Activated CD4-positive, alpha-beta T cell treated with anti-CD3 and anti-CD28 coated beads, Interleukin-2, amount 50 U/mL, for 4 hours (primary cell): Measurements from ENCODE around the gene OGFR.

Experiments
- DNase-seq, 2 experiments: peaks; one replicate each; pipeline ENCODE4 v3.0.0-alpha.2; 2020

Gene OGFR

DNA sequence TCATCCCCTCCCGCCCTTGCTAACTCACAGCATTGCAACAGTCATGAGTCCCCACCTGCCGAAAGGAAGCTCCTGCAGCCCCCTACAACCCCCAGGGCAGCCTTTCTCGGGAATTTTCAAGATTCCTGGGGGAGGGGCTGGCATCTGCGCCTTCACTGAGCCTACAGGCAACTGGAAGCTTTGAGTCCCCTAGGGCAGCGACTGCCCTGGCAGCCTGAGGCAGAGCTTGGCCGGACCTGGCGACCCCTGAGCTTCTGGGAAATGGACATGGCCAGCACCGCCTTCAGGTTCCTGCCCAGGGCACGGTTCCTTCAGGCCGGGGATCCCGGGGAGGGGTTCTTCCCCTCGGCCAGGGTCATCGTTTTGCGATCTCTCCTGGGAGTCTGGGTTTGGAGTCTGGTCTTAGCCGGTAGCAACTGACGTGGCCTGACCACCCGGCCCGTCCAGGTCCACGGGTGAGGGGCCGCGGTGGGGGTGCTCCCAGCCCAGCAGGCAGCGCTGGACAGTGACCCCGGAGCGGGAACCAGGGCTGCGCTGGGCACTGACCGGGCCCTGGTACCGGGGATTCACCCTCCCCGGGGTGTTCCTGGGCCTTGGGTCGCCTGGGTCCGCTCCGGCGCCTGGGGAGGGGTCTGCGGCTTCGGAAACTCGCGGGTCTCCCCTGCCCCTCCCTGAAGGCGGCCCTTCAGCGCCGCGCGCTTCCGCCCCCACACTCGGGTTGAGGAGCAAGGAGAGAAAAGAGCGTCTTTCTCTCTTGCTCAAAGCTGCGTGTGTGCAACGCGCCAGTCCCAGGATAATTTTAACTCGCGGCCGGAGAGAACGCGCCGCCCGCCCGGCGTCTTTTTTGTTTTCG, 11.6 kb downstream of the OGFR start:
- DNase-seq = no peak

DNA sequence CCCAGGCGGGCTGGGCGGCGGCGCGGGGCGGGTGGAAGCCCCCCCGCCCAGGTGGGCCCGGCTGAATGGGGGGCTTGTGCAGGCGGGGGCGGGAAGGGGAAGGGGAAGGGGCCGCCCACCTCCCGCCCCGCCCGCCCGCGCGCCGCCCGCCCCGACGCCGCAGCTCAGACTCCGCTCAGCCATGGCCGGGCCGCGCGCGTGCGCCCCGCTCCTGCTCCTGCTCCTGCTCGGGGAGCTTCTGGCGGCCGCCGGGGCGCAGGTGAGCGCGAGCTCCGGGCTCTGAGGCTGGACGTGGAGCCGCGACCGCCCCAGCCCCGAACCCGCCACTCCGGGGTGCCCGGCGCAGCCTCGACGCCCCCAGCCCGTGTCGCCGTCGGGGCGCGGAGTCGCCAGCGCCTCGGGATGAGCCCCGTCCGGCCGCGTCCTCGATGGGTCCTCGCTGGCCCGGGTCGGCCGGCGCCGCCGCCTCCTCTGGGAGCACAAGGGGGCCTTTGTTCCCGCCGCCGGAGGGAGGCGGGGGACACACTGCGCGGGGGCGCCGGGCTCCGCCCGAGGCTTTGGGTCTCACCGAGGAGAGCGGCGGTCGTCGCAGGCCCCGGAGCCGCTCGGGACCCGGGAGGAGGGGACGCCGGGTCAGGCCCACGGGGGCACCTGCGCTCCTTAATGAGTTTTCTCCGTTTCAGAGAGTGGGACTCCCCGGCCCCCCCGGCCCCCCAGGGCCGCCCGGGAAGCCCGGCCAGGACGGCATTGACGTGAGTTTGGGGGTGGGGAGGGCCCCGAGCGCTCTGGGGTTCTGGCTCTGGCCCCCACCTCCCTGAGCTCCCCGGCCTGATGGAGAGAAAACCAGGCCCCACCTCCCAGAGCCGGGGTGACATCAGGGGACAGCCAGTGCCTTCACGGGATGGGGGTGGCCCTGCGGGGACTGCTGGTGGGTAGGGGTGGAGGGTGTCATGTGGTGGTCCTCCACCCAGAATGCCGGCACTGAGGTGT, 12.5 kb downstream of the OGFR start, which contains the start of gene COL9A3:
COL9A3 (plus strand) TSS at position 167 of the 990 bp plus-strand sequence; CDS start at position 182, 15 bp downstream.
- no peak for DNase-seq

DNA sequence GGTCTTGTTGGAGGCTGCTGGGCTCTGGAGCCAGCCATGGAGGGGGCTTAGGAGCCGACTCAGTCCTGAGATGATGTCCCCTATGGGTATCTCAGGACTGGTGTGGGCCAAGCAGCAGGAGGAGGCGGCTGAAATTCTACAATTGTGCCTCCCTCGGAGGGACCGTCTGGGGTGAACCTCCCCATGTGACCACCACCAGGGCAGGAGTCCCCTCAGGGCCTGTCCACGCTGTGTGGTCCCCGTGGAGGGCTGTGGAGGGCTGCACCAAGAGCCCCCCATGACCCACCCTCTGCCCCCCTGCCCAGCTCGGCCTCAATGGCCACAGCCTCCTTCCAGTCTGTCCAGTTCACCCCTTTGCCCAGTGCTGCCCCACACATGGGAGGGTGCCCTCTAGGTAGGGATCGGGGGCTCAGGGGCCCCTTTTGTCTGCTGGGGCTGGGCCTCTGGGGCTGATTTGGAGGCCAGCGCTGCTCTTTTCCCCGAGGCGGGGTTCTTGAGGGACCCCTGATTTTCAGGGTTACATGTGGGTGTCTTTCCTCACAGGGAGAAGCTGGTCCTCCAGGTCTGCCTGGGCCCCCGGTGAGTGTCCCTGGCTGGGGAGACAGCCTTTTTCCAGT, 13.4 kb downstream of the OGFR start:
- no peak for DNase-seq

DNA sequence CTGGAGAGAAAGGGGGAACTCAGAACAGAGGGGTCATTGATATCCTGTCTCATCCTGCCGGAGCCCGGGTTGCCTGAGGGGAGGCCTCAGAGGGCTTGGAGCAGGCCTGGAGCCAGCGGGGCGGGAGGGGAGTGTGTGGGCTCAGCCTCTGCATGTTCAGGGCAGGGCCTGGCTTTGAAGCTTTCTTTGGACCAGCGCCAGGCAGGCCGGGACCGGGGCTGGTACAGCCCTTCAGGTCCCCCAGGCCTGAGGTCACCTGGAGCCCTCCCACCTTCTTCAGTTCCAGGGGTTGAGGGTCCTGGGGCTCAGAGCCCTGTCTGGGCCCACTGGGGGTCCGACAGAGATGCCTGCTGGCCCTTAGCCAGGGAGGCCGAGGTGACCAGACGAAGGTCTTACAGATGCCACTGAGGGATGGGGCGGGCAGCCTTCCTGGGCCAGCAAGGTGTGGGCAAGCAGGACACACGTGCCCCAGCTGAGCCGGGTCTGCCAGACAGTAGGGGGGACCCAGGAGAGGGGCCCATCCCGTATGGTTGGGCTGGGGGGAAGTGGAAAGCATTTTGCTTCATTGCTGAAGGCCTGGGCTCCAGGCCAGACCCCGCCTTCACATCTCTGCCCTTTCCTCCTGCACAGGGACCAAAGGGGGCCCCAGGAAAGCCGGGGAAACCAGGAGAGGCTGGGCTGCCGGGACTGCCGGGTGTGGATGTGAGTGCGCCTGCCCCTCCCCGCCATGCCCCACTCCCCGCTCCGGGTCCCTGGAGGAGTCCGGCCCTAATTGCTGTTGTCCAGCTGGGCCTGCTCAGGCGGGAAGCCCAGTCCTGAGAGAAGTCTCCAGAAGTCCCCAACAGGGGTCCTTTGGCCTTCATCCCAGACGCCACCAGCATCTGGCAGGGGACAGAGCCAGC, 14.2 kb downstream of the OGFR start:
- DNase-seq = no peak

DNA sequence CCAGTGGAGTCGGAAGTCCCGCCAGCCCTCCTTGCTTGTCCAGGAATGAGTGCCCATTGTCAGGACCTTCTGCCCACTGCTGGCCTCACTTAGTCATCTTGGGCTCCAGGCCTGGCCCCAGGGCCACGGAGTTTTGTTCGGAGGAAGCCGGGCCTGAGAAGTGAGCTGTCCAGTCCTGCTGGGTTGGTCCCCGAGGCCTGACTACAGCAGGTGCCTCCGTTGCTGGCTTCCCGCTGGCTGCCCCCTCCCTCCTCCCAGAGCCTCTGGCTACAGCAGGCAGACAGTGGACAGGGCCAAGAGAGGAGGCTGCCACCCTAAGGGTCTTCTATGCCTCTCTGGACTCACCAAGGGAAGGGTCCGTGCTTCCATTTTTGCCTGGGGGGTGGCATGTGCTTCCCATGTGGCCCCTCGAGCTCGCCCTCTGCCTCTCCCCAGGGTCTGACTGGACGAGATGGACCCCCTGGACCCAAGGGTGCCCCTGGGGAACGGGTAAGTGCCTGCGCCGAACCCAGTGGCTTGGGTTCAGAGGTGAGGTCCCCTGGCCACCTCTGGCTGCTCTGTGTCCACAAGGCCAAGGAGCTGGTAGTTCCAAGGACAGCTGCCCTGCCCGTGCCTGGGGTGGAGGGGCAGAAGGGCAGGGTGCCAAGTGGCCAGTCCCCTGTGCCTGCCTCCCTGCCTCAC, 15.0 kb downstream of the OGFR start:
- DNase-seq = no peak

DNA sequence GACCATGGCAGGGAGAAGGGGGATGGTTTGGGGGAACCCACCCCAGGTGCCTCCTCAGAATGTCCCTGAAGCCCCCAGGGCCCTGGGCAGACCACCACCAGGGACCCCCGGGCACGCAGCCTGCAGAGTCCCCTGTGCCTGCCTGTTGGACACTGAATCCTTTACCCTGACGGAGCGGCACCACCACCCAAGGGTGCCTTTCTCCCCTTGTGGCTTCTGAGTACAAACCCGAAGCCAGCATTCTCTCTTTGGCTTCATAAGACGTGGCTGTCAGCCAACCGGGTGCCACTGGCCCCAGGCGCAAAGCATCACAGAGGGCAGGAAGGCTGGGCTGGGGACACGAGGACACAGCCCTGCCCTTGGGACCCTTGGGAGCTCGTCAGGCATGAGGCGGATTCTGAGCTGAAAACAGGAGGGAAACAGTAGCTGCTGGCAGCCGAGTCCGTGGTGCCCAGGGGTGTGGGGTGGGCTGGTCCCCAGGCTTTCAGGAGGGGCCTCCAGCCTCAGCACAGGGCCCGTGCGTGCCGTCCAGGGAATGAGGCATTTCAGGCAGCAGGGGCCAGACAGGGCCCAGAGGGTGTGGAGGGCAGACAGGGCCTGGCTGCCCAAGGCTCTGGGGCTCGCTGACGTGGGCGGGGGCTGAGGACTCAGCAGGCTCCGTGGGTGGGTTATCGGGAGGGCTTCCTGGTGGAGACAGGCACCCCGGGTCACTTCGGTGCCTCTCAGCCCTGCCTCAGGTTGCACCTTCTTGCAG, 15.8 kb downstream of the OGFR start:
- DNase-seq = no peak

DNA sequence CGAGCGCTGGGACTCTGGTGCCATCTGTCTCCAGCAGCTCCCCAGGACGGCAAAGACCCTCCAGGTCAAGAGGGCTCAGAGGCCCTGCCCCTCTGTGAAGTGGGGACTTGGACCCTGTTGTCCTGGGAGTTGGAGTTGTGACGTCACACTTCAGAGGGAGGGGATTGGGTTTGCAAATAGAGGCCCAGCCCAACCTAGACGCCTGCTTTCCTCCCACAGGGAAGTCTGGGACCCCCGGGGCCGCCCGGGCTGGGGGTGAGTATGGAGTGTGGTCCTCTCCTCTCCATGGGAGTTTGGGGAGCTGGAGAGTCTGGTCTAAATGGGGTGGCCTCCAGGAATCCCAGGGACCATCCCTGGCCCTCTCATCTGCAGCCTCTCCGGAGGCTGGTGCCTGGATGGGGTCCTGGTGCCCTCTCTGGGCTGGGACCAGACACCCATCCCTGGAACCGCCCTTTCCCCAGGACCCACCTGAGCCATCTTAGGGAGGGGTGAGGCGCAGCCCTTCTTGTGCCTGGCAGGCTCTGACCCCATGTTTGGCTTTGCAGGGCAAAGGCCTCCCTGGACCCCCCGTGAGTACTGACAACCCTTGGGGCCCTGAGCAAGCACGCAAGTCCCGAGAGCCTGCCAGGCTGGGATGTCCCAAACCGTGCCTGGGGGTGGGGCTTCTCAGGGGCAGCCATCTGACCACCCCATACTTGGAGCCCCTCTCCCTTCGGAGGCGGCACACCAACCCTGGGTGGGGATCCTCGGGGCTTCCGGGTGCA, 16.5 kb downstream of the OGFR start:
- DNase-seq = no peak

DNA sequence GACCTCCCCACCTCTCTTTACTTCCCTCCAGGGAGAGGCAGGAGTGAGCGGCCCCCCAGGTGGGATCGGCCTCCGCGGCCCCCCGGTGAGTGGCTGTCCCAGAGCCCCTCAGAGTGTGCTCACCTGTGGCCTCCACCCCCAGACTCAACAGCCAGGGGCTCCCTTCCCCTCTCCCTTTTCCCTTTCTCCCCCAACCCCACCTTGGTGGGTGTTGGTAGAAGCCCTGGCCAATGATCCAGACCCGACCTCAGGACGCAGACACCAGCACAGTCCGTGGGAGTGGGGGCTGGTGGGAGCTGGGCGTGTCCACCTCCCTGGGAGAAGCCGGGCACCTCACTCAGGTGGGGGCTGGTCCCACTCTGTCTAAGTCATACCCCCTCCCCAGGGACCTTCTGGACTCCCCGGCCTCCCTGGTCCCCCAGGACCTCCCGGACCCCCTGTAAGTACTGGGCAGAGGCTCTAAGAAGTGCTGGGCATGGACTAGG, 17.1 kb downstream of the OGFR start:
- no peak for DNase-seq

DNA sequence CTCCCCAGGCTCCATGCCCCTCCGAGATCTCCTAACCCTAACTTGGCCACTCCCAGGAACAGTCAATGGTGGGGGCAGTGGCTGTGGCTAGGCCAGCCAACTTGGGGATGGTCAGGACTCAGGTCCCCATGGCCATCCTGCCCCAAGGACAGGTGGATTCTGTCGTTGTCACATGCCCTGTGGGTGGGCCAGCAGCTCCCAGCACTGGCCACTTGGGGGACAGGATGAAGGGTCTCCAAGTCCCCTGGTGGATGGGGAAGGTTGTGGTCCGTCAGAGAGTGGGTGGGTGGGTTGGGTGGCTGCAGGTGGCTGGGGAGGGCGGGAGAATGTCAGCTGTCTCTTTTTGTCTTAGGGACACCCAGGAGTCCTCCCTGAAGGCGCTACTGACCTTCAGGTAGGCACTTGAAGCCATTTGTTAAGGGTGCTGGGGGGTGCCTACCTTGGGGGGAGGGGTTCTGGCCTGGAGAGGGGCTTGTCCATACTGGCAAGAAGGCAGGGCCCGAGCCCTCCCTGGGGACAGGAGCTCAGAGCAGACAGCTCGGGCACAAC, 17.7 kb downstream of the OGFR start:
- DNase-seq = no peak

DNA sequence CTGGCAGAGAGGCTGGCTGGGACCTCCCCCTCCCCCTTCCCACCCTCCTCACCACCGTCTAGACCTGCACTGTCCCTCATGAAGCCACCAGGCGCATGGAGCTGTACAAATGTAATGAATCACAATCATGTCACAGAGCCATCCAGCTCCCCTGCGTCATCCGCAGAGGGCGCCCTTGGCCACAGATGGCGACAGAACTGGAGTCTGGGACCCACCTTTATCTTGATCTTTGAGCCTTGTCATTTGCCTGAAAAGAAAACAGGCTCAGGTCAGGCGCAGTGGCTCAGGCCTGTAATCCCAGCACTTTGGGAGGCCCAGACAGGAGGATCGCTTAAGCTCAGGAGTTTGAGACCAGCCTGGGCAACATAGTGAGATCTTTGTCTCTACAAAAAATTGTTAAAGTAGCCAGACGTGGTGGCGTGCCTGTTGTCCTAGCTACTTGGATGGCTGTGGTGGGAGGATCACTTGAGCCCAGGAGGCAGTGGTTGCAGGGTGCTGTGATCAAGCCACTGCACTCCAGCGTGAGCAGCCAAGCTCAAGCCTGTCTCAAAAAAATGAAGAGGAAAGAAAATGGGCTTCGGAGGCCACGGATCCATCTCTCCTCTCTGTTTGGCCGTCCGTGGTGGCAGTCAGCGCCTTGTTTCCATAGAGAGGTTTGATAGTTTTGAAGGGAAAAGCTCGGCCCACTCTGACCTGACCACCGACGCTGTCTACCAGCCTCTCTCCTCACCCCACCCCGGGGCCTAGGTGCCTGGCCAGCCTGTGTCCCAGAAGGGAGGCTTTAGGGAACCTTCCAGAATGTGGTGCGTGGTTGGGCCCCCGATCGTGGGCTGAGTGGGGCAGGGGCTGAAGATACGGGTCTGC, 18.4 kb downstream of the OGFR start:
- no peak for DNase-seq

DNA sequence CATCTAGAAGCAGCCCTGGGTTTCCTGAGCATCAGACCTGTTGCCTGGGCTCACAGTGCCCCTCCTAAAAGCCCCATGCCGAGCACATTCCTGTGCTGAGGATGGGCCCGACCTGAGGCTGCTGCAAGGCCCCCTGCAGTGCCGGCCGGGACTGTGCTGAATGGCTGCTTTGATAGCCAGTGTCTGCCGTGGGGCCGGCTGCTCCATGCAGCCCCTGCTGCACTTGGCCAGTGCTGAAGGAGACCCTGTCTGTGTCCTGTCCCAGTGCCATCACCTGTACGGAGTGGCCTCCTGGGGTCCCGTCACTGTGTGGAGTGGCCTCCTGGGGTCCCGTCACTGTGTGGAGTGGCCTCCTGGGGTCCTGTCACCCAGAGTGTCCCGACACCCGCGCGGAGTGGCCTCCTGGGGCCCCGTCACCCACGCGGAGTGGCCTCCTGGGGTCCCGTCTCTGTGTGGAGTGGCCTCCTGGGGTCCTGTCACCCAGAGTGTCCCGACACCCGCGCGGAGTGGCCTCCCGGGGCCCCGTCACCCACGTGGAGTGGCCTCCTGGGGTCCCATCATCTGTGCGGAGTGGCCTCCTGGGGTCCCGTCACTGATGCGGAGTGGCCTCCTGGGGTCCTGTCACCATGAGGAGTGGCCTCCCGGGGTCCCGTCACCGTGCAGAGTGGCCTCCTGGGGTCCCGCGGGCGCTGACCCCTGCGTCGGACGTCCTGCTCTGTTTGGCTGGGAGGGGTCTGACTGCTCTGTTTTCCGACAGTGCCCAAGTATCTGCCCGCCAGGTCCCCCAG, 19.2 kb downstream of the OGFR start:
- no peak for DNase-seq

DNA sequence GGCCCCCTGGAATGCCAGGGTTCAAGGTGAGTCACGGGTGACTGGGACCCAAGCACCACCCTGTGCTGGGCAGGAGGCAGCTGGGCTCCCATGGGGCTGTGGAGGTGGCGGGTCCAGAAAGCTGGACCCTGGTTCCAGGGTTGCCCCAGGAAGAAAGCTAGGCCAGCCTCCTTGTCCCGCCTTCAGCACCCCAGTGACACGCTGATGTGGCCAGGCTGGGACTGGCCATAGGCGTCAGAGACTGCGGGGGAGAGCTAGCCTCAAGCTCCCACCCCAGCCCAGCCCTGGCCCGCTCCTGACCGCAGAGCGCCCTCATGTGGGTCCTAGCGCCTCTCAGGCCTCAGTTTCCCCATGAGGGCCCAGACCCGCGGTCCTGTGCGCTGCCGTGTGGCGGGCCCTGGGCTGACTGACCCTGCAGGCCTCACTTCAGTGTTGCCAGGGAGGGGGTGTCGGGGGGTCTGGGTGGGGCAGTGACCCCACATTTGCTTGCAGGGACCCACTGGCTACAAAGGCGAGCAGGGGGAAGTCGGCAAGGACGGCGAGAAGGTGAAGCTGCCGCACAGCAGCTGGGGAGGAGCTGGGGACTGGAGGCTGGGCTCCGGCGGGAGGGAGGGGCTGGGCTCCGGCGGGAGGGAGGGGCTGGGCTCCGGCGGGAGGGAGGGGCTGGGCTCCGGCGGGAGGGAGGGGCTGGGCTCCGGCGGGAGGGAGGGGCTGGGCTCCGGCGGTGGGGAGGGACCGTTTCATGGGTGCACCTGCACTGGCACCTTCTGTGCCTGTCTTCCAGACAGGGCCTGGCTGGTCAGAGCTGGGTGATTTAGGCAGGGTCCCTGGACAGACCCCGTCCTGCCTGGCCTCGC, 20.1 kb downstream of the OGFR start:
- peak; percentile 47 to 50 for DNase-seq

DNA sequence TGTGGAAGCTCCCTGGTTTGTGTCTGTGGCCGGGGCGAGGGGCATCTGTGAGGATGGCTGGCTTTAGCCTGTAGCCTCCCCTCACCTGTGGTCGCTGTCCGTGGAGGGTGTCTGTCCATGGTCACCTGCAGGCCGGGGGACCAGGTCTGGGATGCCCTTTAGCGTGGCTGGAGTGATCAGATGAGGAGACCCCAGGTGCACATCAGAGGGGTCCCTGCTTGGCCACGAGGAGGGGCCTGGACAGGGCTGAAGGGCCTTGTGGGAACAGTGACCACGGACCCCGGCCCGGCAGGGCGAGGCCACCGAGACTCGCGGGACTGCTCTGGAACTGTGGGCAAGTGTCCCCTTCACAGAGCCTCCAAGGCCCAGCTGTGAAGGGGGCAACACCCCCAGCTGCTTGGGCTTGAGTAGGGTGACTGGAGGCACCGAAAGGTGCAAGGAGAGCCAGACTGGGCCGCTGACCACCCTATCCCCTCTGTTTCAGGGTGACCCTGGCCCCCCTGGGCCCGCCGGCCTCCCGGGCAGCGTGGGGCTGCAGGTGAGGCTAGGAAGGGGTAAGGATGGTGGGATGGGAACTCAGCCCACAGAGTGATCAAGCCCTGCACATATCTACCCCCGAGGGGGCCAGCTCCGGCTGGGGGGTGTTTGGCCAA, 20.8 kb downstream of the OGFR start:
- DNase-seq = no peak

DNA sequence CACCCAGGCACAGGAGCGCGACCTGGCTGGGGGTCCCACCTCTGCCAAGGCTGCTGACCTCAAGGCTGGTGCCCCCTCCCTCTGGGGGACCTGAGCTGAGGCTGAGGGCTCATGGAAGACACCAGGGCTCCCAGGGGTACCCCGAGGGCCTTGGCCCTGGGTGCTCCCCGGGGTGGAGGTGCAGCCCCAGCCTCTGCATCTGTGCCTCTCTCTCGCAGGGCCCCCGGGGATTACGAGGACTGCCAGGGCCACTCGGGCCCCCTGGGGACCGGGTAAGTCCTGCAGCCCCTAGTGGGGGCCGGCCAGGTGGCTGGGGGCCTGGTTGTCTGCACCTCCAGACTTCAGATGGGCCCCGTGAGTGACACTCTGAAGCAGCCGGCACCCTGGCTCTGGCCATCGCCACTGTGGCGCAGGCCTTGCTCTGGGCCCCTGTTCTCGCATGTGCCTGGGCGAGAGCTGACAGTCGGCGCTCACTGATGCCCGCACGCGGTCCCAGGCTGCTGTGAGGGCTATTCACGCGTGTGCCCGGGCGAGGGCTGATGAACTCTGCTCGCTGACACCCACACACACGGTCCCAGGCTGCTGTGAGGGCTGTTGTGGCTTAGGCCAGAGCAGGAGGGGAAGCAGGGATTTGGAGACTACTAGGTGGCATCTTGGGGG, 21.5 kb downstream of the OGFR start:
- no peak for DNase-seq

DNA sequence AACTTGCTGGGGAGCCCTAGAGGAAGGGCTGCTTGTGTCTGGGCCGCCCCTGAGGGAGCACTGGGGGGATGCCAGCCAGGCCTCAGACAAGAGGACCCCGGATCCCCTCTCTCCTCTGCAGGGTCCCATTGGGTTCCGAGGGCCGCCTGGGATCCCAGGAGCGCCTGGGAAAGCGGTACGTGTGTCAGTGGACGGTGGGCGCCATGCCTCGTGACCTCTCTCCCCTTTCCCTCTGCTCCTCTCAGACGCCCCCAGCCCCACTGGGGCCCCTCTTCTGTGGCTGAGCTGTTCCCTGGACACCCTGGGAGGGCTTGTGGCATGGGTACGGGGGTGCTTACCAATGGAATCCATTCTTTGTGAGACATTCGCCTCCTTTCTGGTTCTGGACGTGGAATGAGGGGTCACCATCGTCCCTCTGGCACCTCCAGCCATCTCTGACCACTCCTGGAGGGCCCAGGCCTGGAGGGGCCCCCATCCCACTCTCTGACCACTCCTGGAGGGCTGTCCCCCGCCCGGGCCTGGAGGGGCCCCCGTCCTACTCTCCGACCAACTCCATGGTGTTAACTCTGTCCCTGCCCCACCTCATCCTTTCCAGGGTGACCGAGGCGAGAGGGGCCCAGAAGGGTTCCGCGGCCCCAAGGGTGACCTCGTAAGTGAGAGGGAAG, 22.1 kb downstream of the OGFR start:
- no peak for DNase-seq
